Dedifferentiated amniotic fluid mesenchymal stem cell (primary cell): ENCODE measurements around the gene FGL2.
"Not testable (repeated sequence)": the region's sequence is repeated elsewhere in the genome, so short reads cannot be mapped to it uniquely, and the experiment has no call there.

Experiments
- DNase-seq: peaks from one replicate; pipeline ENCODE4 v3.0.0-alpha.2; 2016; ENCODE audit errors: extremely low spot score

FGL2 gene

DNA sequence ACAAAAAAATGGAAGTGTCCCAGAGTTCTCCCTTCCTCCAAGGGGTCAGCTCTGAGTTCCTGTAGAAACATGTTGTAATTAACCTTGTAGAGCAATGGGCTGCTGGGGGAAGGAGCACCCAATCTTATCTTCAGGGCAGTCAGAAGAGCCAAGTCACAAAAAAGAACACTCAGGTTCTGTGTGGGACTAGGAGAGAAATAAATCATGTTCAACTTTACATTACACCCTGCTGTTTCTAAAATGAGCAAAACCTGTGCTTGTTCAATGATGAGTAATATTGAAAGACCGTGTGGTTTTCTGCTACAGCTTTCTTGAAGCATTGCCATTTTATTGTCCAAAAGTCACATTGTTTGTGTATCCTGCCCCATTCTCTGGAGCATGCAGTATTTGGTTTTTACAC lies 42.6 kb downstream of the FGL2 start:
- not testable (repeated sequence) for DNase-seq

DNA sequence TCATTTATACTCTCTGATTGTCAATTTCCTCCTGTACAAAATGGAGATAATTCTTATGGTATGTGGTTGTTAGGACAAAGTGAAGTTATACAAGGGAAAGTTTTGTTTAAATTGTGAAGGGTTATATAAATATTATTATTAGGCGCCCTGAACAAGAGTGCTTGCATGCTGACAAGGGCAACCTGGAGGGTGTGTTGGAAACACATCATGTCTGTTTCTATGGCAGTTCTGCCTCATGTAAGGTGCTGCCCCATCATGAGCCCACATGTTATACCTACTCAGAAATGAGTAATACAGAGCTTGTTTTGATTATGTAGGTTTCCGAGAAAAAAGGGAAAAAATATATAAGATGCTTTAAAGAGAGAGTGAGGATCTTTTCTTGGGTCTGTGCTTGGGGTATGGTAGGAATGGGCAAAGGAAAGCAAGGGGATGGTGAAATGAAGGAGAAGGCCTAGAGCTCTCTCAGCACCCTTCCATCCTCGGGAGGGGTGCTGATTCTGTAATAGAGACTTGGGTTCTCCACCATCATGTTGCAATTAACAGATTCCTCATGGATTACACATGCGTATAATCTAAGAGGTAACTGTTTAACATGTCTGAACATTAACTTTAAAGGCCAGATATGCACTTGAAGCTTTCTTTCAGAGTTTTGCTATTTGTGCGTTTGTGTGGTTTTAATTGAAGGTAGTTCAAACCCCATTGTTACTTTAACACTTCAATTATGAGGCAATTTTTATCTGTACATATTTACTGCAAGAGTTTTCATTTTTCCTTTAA lies 43.8 kb downstream of the FGL2 start:
- not testable (repeated sequence) for DNase-seq

DNA sequence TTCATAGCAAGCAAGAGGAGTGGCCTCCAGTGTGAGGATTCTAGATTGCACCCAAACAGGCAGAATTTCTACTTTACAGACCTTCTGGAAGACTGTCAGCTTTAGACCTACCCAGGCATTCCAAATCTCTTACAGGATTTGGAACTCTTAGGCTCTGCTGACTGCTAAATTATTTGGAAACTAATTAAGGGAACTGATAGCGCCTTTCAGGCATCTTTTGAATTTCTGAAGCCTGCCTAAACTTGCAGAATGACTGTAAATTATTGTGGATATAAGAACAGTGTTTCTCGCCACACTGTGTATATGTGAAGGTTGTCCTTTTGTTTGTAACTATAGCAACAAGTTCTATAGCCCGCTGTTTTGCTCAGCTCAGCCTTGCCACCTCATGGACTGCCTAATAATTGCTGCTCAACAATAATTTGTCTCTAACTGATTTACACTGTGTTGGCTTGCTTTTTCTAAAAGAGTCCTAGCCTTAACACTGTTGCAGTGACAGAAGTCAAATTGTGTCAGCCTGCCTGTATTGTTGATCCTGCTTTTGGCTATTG lies 44.6 kb downstream of the FGL2 start:
- not testable (repeated sequence) for DNase-seq

- DNase-seq, result not testable (repeated sequence)
These were observed 47.4 kb downstream of the FGL2 start for GRCh38 chr7:77152232-77152631.
